IPS-18a (cell line): Measurements from ENCODE around the gene CCDC14.
"Not testable (repeated sequence)": the region's sequence is repeated elsewhere in the genome, so short reads cannot be mapped to it uniquely, and the experiment has no call there.

Source experiments
- H3K27ac ChIP-seq: one replicate; pipeline ENCODE4 v1.5.1; 2013; ENCODE audit warnings: low read length
- H3K27me3 ChIP-seq: one replicate; pipeline ENCODE4 v1.6.1; 2013; ENCODE audit warnings: mild to moderate bottlenecking, low read length; ENCODE audit not compliant: control insufficient read depth, insufficient read depth
- H3K36me3 ChIP-seq: one replicate; pipeline ENCODE4 v1.6.1; 2013; ENCODE audit warnings: low read depth, low read length; ENCODE audit not compliant: control insufficient read depth
- H3K4me1 ChIP-seq: one replicate; pipeline ENCODE4 v1.6.1; 2013; ENCODE audit warnings: low read depth, low read length; ENCODE audit not compliant: control insufficient read depth
- H3K4me3 ChIP-seq: one replicate; pipeline ENCODE4 v1.5.1; 2013; ENCODE audit warnings: low read length
- H3K9ac ChIP-seq: one replicate; pipeline ENCODE4 v1.6.1; 2013; ENCODE audit warnings: mild to moderate bottlenecking, low read length, moderate library complexity
- H3K9me3 ChIP-seq: one replicate; pipeline ENCODE4 v1.6.1; 2013; ENCODE audit warnings: low read depth, low read length; ENCODE audit not compliant: control insufficient read depth

CCDC14 gene

DNA sequence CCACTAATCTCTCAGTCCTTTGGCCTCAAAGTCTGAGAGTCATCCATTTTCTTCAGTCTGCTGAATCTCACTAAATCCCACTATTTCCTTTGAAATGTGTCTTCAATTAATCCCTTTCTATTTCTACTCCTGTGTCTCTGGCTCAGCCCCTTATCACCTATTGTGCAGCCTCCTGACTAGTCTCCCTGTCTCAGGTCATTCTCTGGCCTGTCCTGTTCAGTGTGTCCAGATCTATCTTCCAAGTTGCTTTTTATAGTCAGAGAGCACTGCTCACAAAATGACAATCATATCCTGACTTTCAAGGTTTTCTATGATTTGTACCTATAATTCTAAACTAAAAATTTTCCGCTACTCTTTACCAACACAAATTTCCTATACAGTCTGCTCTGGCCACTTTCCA, 23.3 kb upstream of the CCDC14 start:
- no peaks in the 10 kb centered on the region for H3K4me1 ChIP-seq
- no peaks in the 10 kb centered on the region for H3K36me3 ChIP-seq
- no peak overlapping the region for H3K27ac ChIP-seq
- H3K9me3 ChIP-seq, result no peaks in the 10 kb centered on the region
- no peak overlapping the region for H3K4me3 ChIP-seq
- peaks cover 15% of the 10 kb centered on the region for H3K27me3 ChIP-seq
- H3K9ac ChIP-seq, result no peak overlapping the region

DNA sequence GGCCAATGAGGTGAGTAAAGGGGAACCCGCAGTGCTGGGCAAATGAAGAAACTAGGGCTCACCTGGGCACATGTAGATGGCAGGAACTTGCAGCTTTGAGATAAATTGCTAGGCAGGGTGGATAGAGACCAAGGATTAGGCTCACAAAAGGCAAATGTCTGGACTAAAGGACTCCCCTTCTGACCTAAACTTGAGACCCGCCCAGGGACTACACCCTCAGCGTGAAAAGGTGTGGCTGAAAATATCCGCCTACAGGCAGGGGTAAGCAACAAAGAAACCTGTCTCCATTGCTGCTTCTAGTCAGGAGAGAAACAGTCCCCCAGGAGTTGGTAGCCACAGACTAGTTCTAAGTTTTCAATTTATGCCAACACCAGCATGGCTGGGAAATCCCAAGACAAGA, 20.3 kb upstream of the CCDC14 start:
- not testable (repeated sequence) for H3K9me3 ChIP-seq, H3K27me3 ChIP-seq, H3K4me3 ChIP-seq, H3K27ac ChIP-seq, H3K9ac ChIP-seq, H3K4me1 ChIP-seq, H3K36me3 ChIP-seq

DNA sequence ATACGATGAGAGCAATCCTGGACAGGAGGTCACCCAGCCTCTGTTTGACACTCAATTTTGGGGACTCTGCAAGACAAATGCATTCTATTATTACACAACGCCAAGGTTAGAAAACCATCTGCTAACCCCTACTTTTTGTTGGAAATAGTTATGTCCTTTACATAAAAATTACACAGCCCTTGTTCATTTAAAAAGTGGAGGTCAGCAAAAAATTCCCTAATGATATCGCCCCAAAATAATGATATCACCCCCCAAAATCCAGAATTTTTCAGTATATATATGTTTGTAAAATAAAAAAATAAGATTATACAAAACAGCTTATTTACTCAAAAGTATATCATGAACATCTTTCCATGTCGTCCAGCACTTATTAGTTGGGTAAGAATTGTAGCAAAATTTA, 19.5 kb upstream of the CCDC14 start:
- Histone ChIP-seq H3K36me3 (no peaks in the 10 kb centered on the region), H3K27me3 (peaks cover 3% of the 10 kb centered on the region), H3K27ac (no peak overlapping the region), H3K4me1 (no peaks in the 10 kb centered on the region), H3K4me3 (peak overlapping the region; percentile 71), H3K9ac (no peak overlapping the region), H3K9me3 (no peaks in the 10 kb centered on the region)

DNA sequence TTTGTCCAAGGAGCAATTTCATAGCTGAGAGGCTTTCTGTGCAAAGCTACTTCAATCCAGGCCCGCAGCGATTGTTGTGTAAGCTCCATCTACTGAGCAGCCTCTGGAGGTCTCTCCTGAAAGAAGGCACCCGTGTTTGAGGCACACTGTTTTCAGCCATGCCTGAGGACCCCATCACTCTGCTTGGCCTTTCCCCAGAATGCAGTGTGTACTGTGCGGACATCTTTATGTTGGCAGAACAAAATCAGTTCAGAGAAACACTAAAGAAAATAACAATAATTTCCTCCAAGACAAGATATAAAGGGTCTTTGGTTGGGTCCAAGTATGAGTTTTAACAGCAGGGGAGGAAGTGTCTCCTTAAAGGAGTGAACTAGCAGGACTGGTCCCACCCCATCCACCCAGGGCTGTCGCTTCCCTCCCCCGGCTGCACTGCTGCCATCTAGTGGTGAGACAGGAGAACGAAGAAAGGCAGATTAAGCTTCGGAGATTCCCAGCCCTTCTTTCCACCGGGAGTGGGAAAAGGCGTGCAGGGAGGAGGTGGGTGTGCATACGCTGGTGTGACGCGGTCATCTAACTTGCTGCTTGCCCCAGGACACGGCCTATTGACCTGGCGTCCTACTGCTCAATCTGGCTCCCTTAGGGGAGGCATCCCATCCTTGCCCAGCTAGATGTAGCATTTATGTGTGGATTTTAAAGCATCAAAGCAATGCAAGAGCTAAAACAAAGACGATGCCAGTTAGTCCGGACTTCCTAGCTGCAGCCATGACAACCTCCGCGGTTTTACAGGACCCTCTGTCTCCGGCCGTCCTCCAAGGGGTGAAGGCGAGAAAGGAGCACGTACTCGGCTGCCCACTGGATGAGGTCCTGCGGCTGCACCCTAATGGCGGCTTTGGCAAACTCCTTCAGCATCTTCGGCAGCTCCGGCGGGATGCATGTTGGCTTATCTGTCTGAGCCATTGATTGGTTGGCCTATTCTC, 18.8 kb upstream of the CCDC14 start:
- not testable (repeated sequence) for H3K27me3 ChIP-seq, H3K9me3 ChIP-seq, H3K36me3 ChIP-seq, H3K4me1 ChIP-seq, H3K27ac ChIP-seq
- Histone ChIP-seq H3K9ac (peak overlapping the region; percentile 43), H3K4me3 (peak overlapping the region; percentile 71)

DNA sequence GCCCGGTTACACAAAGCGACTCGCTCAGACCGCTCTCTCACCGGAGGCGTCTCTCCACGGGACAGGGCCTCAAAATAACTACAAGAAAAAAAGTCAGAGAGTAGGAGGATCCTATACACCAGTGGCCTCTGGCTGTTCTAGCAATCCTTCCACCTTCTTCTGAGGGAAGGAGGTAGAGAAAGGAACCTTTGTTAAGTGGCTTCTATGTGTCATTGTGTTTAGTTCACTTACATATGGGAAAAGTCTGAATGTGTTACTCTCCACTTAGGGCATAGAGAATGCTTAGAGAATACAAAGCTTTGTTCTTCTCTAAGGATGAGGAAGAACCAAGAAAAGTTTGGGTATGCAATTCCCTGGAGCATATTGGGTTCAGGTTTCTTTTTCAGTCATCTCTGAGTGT, 15.9 kb upstream of the CCDC14 start:
- H3K27me3 ChIP-seq, H3K9ac ChIP-seq, H3K9me3 ChIP-seq, H3K27ac ChIP-seq, H3K4me1 ChIP-seq, H3K4me3 ChIP-seq, H3K36me3 ChIP-seq: not testable (repeated sequence)

DNA sequence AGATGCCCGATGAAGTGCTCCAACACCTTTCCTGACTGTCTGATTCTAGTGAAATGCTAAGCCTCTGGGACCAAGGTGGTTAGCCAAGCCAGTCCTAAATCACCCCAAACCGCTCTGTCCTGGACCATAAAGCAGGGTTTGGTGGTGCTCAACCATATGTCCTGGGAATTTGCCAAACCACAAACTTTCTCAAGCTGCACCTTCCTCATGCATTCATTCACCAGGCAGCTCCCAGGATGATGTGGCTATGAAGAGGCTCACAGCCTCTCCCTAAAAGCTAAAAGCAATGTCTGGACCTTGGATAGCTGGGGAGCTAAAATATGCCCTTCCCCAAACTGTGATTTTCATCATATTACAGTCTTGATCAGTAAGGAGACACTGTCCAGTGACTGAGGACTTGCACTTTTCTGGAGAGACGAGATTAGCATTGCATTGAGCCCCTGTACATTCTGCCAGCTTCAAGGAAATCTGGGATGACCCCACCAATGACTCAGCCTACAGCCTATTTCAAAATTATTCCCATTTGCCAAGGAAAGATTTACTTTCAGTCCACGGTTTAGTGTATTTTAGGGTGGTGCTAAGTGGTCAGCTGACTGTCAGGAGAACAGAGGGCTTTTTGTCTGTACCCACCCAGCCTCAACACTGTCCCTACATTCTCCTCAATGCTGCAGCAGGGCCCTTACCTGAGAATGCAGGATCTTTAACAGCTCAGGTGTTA, 15.3 kb upstream of the CCDC14 start:
- not testable (repeated sequence) for H3K9ac ChIP-seq, H3K4me1 ChIP-seq, H3K27me3 ChIP-seq, H3K36me3 ChIP-seq, H3K27ac ChIP-seq, H3K9me3 ChIP-seq, H3K4me3 ChIP-seq

DNA sequence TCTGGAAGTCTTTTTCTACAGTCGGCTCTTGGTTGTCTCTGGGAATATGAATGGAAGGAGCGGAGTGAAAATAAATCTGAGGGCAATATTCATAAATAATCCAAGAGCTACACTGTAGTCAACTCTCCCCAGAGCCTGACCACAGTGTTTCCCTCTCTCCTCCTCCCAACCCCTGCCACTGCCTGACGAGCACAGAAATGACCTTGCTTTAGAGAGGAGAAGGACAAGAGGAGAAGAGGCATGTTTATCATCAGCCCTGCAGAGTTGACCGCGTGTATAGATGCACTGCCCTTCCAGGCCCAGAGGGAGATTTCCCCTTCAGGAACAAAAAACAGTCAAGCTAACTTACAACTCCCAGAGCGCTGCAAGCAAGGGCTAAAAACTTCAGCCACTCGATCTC, 14.0 kb upstream of the CCDC14 start:
- H3K27me3 ChIP-seq, H3K4me3 ChIP-seq, H3K27ac ChIP-seq, H3K4me1 ChIP-seq, H3K36me3 ChIP-seq, H3K9me3 ChIP-seq, H3K9ac ChIP-seq: not testable (repeated sequence)

DNA sequence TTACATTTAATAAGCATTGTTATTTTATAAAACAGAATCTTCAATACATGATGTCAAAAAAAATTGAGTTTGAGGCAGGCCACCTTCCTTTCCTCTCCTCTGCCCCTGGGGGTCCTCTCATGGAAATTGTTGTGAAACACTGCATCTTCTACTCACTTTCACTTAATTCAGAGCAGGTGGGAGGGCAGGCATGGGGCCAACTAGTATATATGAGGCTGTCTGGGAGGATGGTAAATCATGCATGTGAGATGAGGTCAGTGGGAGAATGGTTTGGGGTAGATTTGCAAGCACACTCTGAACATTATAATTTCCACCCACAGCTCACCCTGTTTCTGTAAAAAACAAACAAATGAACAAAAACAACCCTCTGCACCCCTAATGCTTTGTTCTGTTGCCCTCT, 10.4 kb upstream of the CCDC14 start:
- H3K36me3 ChIP-seq, result no peaks in the 10 kb centered on the region
- peaks cover 4% of the 10 kb centered on the region for H3K4me1 ChIP-seq
- no peak overlapping the region for H3K27ac ChIP-seq
- no peak overlapping the region for H3K9ac ChIP-seq
- no peak overlapping the region for H3K4me3 ChIP-seq
- no peaks in the 10 kb centered on the region for H3K9me3 ChIP-seq
- no peaks in the 10 kb centered on the region for H3K27me3 ChIP-seq

DNA sequence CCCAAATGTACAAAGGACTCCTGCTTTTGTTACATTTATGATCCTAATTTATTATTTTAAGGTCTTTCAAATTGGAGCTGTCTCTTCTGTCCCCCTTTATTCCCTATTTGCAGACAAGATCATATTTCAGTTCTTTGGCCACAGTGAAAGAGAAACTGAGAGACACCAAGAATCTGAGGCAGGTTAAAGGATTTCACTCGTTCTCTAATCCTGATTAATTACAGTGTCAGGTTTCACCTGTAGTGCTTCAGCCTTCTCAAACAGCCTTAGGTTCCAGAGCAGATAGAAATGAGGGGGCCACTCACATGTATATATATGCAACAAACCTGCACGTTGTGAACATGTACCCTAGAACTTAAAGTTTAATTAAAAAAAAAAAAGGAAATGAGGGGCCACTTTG, 6.2 kb upstream of the CCDC14 start:
- not testable (repeated sequence) for H3K4me3 ChIP-seq, H3K4me1 ChIP-seq, H3K9ac ChIP-seq, H3K36me3 ChIP-seq, H3K27ac ChIP-seq, H3K9me3 ChIP-seq
- peaks cover 12% of the 10 kb centered on the region for H3K27me3 ChIP-seq

DNA sequence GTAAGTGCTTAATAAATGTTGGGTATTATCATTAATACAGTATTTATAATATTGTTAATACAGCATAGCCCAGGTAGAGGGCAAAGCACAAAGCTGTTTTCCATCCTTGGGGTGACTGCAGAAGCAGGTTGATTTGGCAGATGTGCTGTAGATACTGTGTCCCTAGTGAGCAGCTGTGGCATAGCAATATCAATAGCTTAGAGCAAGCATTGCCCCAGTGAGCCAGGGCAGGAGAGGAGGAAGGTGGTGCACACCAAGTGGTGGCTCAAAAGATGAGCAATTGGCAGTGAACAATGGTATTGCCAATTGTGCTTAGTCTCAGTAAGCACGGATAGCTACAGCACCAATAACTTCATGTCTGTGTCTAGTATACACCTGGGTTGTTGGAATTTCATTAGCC, 5.8 kb upstream of the CCDC14 start:
- not testable (repeated sequence) for H3K27ac ChIP-seq, H3K9me3 ChIP-seq, H3K4me1 ChIP-seq

DNA sequence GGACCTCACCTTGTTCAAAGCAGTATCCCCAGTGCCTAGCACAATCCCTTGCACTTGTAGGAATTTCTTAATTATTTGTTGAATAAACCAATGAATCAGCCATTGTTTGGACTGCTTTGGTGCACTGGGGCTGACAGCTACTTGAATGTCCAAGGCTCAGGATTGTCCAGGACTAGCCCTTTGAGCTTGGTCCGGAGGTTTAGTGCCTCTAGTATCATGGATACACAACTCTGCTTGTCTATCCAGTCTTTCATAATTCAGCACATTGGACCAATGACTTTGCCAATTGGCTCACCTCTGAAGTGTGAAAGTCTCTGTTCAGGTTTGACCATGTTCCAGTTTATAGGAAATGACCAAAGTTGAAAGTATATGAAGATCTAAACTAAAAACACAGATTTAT, 3.8 kb upstream of the CCDC14 start:
- peaks cover 21% of the 10 kb centered on the region for H3K27me3 ChIP-seq
- H3K9me3 ChIP-seq, H3K9ac ChIP-seq, H3K36me3 ChIP-seq, H3K4me1 ChIP-seq, H3K4me3 ChIP-seq, H3K27ac ChIP-seq: not testable (repeated sequence)

More for the DNA sequence above, 5.8 kb upstream of the CCDC14 start:
- not testable (repeated sequence) for H3K9ac ChIP-seq, H3K4me3 ChIP-seq, H3K36me3 ChIP-seq
- H3K27me3 ChIP-seq, result peaks cover 17% of the 10 kb centered on the region

DNA sequence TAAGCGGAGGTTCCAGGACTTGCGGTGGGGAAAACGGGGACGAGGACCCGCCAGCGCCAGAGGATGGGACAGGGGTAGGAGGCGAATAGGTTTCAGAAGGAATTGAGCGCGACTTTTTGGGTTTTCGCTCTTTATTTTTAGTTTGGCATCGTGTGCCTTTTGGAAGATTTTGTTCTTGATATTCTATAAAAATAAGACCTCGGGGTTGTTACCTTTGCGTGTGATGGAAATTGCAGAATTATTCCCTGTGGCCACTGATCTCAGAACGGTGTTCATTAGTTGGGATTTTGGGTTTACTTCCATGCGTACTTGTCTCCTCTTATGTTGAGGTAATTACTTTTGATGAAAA, 453 bp upstream of the CCDC14 start:
- Histone ChIP-seq H3K4me3 (peak overlapping the region; percentile 93), H3K27ac (no peak overlapping the region), H3K9ac (no peak overlapping the region)

More for the DNA sequence above, 453 bp upstream of the CCDC14 start:
- H3K36me3 ChIP-seq, result peaks cover under 1% of the 10 kb centered on the region
- H3K27me3 ChIP-seq, result peaks cover 21% of the 10 kb centered on the region
- peaks cover 6% of the 10 kb centered on the region for H3K4me1 ChIP-seq
- H3K9me3 ChIP-seq, result no peaks in the 10 kb centered on the region
